ENCODE results near the gene DOK7. TPM values are rescaled to one million over a fixed set of nuclear protein-coding genes. Genes with fewer than 3 reads are reported as not detected.
A peak's percentile ranks its signal among the peaks of the same experiment; 100 is the strongest.

Gene DOK7
- total and polyA plus RNA-seq, 2 of the 4 experiments (the other 2 are of a cell fraction), result not detected

- Histone ChIP-seq H3K18ac (ENCODE audit: low read depth, low read length) (no peak overlapping the region), H2AK9ac (replicated peaks; ENCODE audit: low read depth, low read length, poor library complexity) (no peak overlapping the region), H3K9me3 (ENCODE audit: control insufficient read depth, insufficient read depth, low read length) (no peaks in the 10 kb centered on the region), H3K9ac (ENCODE audit: low read depth, low read length) (no peak overlapping the region), H2BK15ac (ENCODE audit: low read depth, low read length) (no peak overlapping the region), H3K27me3 (ENCODE audit: control insufficient read depth, insufficient read depth, low read length) (peaks cover 53% of the 10 kb centered on the region), H4K20me1 (ENCODE audit: insufficient read depth, low read length) (0 out of 2 replicates have a peak, but pooled peaks cover 8% of the 10 kb centered on the region), H2BK20ac (ENCODE audit: low read depth, low read length) (no peak overlapping the region), H3K56ac (ENCODE audit: extremely low read depth, insufficient read depth, low read length) (no peak overlapping the region), H3K9me1 (ENCODE audit: insufficient read depth, low read length) (0 out of 2 replicates have a peak, but pooled peaks cover 5% of the 10 kb centered on the region), H2AK5ac (ENCODE audit: low read depth, low read length) (no peak overlapping the region), H3K4me1 (ENCODE audit: control insufficient read depth, insufficient read depth, low read length) (no peaks in the 10 kb centered on the region), H3K4ac (ENCODE audit: low read depth, low read length) (no peak overlapping the region), H3K27ac (ENCODE audit: insufficient read depth, low read length) (no peak overlapping the region), H3K36me3 (ENCODE audit: control insufficient read depth, insufficient read depth, low read length) (no peaks in the 10 kb centered on the region), H3K23ac (ENCODE audit: low read depth, low read length) (no peak overlapping the region), H3K79me1 (ENCODE audit: low read depth in 1 of 2, low read length in 2 of 2) (no peaks in the 10 kb centered on the region), H3K14ac (replicated peaks; ENCODE audit: low read depth, low read length) (no peak overlapping the region), H4K91ac (ENCODE audit: insufficient read depth, low read depth, low read length) (no peak overlapping the region), H2BK120ac (ENCODE audit: low read depth, low read length) (no peak overlapping the region), H2AFZ (replicated peaks; ENCODE audit: low read length, poor library complexity) (no peak overlapping the region), H3K4me3 (ENCODE audit: insufficient read depth, low read depth, low read length) (no peak overlapping the region), H2BK5ac (ENCODE audit: low read depth, low read length, poor library complexity, severe bottlenecking) (no peak overlapping the region), H4K5ac (ENCODE audit: low read depth, low read length) (no peak overlapping the region), H3K4me2 (ENCODE audit: low read depth, low read length) (no peak overlapping the region), H4K8ac (ENCODE audit: low read depth in 2 of 2, low read length in 2 of 2) (no peak overlapping the region)
- WGBS, 2 experiments (ENCODE audit: extremely low coverage in 2 of 2, insufficient read length in 1 of 2), result 70% methylated on average over 2 of the region's 41 CpGs; no CpG with 5 or more reads in 1 of the 2 experiments
- dilution Hi-C loops (cut with HindIII; ENCODE audit: low sequenced_read_pairs, unreplicated experiment), result no loop called here
- ChIA-PET CTCF (no interaction called here), POLR2A (ENCODE audit: unreplicated experiment) (no interaction called here)
- DNase-seq, result no peak
- no TSS peak for BruUV-seq (replicated peaks)
- in situ Hi-C loops (cut with MboI; ENCODE audit: low sequenced_read_pairs), result no loop called here
- intact Hi-C loops (cut with micrococcal nuclease), result no loop called here
- TF ChIP-seq POLR2A (IDR thresholded peaks at IDR 0.05; ENCODE audit: low read depth, low read length) (no peak), MXI1 (IDR thresholded peaks at IDR 0.05; ENCODE audit: borderline replicate concordance, low read depth, low read length) (no peak), MAFK (IDR thresholded peaks at IDR 0.05; ENCODE audit: low read depth, low read length) (no peak), SMC3 (IDR thresholded peaks at IDR 0.05; ENCODE audit: low read depth, low read length) (peak; percentile 12; the same call in 1 of the 2 replicates)
- TF ChIP-seq, protein P1, sequence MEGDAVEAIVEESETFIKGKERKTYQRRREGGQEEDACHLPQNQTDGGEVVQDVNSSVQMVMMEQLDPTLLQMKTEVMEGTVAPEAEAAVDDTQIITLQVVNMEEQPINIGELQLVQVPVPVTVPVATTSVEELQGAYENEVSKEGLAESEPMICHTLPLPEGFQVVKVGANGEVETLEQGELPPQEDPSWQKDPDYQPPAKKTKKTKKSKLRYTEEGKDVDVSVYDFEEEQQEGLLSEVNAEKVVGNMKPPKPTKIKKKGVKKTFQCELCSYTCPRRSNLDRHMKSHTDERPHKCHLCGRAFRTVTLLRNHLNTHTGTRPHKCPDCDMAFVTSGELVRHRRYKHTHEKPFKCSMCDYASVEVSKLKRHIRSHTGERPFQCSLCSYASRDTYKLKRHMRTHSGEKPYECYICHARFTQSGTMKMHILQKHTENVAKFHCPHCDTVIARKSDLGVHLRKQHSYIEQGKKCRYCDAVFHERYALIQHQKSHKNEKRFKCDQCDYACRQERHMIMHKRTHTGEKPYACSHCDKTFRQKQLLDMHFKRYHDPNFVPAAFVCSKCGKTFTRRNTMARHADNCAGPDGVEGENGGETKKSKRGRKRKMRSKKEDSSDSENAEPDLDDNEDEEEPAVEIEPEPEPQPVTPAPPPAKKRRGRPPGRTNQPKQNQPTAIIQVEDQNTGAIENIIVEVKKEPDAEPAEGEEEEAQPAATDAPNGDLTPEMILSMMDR (conservative IDR thresholded peaks at IDR 0.05; ENCODE audit: low read depth, low read length), result 0 out of 2 replicates have a peak, but pooled peaks have one; percentile 14
- ATAC-seq (ENCODE audit: low read depth), result no peak
Observed at GRCh38 chr4:3465698-3466671, 2.9 kb downstream of the DOK7 start.
